Measurements from ENCODE around the gene ADAP1.

DNA sequence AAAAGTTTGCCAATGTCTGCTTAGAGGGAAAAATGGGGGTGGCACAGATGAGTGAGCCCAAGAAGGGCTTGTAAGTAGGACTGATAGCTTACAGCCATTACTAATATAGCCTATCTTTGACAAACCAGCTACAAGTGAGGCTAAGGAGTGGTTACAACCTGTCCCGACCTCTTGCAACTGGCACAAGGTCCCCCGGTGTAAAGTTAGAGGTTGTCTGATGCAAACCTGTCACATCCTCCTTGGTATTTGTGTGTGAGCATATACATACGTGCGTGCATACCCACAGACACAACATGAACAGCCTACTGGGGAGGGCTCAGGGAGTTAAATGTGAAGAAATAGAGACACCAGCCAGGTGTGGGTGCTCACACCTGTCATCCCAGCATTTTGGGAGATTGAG, 14.6 kb downstream of the ADAP1 start:
- TF ChIP-seq, protein P1, sequence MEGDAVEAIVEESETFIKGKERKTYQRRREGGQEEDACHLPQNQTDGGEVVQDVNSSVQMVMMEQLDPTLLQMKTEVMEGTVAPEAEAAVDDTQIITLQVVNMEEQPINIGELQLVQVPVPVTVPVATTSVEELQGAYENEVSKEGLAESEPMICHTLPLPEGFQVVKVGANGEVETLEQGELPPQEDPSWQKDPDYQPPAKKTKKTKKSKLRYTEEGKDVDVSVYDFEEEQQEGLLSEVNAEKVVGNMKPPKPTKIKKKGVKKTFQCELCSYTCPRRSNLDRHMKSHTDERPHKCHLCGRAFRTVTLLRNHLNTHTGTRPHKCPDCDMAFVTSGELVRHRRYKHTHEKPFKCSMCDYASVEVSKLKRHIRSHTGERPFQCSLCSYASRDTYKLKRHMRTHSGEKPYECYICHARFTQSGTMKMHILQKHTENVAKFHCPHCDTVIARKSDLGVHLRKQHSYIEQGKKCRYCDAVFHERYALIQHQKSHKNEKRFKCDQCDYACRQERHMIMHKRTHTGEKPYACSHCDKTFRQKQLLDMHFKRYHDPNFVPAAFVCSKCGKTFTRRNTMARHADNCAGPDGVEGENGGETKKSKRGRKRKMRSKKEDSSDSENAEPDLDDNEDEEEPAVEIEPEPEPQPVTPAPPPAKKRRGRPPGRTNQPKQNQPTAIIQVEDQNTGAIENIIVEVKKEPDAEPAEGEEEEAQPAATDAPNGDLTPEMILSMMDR (IDR thresholded peaks at IDR 0.05): no peak
- TF ChIP-seq POLR2A (IDR thresholded peaks at IDR 0.05): no peak
